Type B pancreatic cell (in vitro differentiated cells): ENCODE measurements around the gene IGSF9B. TPM values are rescaled to one million over a fixed set of nuclear protein-coding genes. Genes with fewer than 3 reads are reported as not detected.

Experiments used
- DNase-seq: peaks from one replicate; pipeline ENCODE4 v3.0.0; 2021; ENCODE audit warnings: mixed read lengths; ENCODE audit not compliant: unreplicated experiment; ENCODE audit errors: extremely low spot score
- H3K27ac Mint-ChIP-seq: 2 replicates; pipeline ENCODE4 v1.8.0; 2021; ENCODE audit warnings: mild to moderate bottlenecking, mixed read lengths
- H3K27me3 Mint-ChIP-seq: 2 replicates; pipeline ENCODE4 v1.8.0; 2021; ENCODE audit warnings: mixed read lengths
- H3K36me3 Mint-ChIP-seq: 2 replicates; pipeline ENCODE4 v1.8.0; 2021; ENCODE audit warnings: mixed read lengths
- H3K4me1 Mint-ChIP-seq: one replicate; pipeline ENCODE4 v1.8.0; 2021; ENCODE audit warnings: mixed read lengths; ENCODE audit not compliant: unreplicated experiment
- H3K4me3 Mint-ChIP-seq: 2 replicates; pipeline ENCODE4 v1.8.0; 2021; ENCODE audit warnings: mild to moderate bottlenecking, mixed read lengths
- H3K9me3 Mint-ChIP-seq: 2 replicates; pipeline ENCODE4 v1.8.0; 2021; ENCODE audit warnings: mixed read lengths
- total RNA-seq: library from RNA; stranded (reverse); gene quantifications from 2 replicates; pipeline ENCODE4 v1.2.1, GENCODE V29; 2021; ENCODE audit warnings: low replicate concordance
- TF ChIP-seq, protein P1 (sequence below): fragments of 200-600 bp; sonication (generic); conservative IDR thresholded peaks from 2 replicates; pipeline ENCODE4 v1.5.0; 2021; ENCODE audit warnings: antibody characterized with exemption, mild to moderate bottlenecking

Gene IGSF9B
- total RNA-seq, 1 donor from 2014 or later, result 10.6 TPM

DNA sequence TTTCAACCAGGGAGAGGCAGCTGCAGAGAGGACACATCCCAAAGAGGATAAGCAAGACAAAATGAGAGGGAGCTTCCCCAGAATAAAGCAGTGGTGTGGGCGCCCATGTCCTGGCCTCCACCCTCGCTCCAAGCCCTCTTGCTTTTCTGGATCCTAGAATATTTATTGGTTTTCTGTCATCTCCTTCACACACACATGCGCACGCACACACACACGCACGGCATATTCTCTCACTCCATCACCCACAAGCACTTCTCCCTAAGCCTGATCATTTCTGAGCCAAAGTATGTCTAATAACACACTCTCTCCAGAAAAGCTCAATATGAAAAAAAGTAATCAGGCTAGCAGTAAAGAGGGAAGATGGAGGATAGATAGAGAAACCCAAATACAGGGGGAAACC, 7.6 kb downstream of the IGSF9B start:
- no peak overlapping the region for H3K4me3 Mint-ChIP-seq
- DNase-seq, result no peak
- peaks cover 29% of the 10 kb centered on the region for H3K4me1 Mint-ChIP-seq
- H3K9me3 Mint-ChIP-seq, result no peaks in the 10 kb centered on the region
- TF ChIP-seq, protein P1, sequence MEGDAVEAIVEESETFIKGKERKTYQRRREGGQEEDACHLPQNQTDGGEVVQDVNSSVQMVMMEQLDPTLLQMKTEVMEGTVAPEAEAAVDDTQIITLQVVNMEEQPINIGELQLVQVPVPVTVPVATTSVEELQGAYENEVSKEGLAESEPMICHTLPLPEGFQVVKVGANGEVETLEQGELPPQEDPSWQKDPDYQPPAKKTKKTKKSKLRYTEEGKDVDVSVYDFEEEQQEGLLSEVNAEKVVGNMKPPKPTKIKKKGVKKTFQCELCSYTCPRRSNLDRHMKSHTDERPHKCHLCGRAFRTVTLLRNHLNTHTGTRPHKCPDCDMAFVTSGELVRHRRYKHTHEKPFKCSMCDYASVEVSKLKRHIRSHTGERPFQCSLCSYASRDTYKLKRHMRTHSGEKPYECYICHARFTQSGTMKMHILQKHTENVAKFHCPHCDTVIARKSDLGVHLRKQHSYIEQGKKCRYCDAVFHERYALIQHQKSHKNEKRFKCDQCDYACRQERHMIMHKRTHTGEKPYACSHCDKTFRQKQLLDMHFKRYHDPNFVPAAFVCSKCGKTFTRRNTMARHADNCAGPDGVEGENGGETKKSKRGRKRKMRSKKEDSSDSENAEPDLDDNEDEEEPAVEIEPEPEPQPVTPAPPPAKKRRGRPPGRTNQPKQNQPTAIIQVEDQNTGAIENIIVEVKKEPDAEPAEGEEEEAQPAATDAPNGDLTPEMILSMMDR, result no peak
- peaks cover 43% of the 10 kb centered on the region for H3K27me3 Mint-ChIP-seq
- no peaks in the 10 kb centered on the region for H3K36me3 Mint-ChIP-seq
- H3K27ac Mint-ChIP-seq, result no peak overlapping the region

DNA sequence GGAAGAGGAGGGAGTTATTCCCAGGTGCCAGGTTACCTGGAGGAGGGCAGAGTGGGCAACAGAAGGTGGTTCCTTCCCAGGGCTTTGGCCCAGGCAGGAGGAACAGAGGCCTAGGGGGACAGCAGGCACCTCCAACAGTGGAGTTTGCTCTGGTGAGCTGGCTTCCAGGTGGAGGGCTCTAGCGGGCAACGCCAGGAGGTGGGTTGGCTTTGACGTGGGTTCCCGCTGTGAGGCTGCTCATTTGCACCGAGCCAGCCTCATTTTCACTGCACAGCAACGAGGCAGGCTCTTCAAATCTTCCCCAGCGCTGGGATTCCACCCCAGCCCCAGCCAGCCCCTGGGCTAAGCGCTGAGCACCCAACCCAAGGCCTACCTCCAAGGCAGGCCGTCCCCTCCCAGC, 8.1 kb downstream of the IGSF9B start:
- DNase-seq, result no peak
- no peaks in the 10 kb centered on the region for H3K36me3 Mint-ChIP-seq
- H3K9me3 Mint-ChIP-seq, result no peaks in the 10 kb centered on the region
- H3K27ac Mint-ChIP-seq, result peak overlapping the region; percentile 20
- TF ChIP-seq, protein P1, result no peak
- H3K4me1 Mint-ChIP-seq, result peaks cover 29% of the 10 kb centered on the region
- no peak overlapping the region for H3K4me3 Mint-ChIP-seq
- H3K27me3 Mint-ChIP-seq, result peaks cover 39% of the 10 kb centered on the region

DNA sequence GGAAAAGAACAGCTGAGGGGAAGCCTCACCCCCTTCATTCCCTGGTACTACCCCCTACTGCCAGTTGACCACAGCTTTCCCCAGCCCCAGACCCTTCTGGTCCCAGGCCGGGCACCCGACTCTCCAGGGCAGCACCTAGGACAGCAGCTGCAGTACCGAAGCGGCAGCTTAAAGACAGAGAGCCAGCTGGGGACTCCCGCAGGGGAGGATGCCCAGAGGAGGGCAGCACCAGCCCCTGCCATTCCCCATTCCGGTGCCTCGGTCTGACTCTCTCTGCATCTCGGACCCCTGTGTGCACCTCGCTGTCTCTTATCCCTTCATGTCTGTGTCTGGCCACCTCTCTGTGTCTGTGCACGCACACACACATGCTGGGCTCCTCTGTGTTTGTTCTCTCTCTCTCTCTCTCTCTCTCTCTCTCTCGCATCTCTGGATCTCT, 9.4 kb downstream of the IGSF9B start:
- Mint-ChIP-seq H3K4me3 (no peak overlapping the region), H3K27ac (no peak overlapping the region), H3K9me3 (no peaks in the 10 kb centered on the region), H3K4me1 (peaks cover 25% of the 10 kb centered on the region), H3K36me3 (no peaks in the 10 kb centered on the region), H3K27me3 (peaks cover 25% of the 10 kb centered on the region)
- DNase-seq, result no peak
- TF ChIP-seq, protein P1, result peak; percentile 39

DNA sequence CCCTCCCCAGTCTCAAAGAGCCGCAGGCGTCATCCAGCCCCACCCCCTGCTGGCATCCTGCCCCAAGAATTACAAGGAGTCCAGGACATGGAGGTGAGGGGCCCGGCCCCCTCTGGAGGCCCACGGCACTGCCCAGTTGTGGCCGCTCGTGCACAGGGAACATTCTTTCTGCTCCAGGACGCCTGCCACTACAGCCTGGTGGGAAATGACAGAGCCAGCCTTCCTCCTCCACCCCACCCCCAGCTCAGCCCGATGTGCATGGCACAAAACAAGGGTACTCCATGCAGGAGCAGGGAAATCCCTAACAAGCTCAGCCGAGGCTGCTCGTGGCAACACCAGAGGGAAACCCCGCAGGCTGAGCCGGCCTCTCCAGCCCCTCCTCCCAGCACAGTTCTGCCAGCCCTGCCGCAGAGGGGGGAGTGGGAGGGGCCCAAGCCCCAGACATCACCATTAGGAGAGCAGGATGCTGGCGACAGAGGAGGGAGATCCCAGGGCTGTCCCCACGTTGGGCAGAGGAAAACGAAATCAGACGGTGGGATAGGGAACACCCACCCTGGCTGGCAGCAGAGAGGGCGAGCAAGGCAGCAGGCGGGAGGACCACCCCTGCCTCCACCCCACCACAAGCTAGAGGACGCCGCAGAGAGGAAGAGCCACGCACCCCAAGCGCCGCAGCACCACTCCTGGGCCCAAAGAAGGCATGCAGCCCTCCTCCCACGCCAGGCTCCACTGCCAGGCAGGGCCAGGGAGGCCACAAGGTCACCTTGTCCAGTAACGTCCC, 10.0 kb downstream of the IGSF9B start:
- TF ChIP-seq, protein P1, result no peak
- Mint-ChIP-seq H3K27me3 (peaks cover 19% of the 10 kb centered on the region), H3K4me3 (no peak overlapping the region), H3K9me3 (no peaks in the 10 kb centered on the region), H3K27ac (no peak overlapping the region), H3K36me3 (no peaks in the 10 kb centered on the region), H3K4me1 (peaks cover 23% of the 10 kb centered on the region)
- DNase-seq, result no peak

DNA sequence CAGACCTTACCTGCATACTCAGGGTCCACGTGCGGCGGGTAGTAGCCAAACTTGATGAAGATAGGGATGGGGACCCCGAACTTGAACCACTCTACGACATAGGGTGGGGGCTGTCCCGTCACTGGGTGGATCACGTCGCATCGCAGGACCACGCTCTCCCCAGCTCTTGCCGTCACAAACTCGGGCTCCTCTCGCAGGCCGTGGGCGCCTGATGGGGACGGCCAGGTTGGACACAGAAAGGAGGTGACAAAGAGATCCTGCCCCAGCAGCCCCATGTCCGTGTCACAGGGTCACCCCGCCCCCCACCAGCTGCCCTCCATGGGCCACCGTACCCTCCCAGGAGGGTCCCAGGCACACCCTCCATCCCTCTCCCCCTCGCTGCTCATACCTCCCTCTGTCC, 10.7 kb downstream of the IGSF9B start:
- Mint-ChIP-seq H3K9me3 (no peaks in the 10 kb centered on the region), H3K27me3 (peaks cover 17% of the 10 kb centered on the region), H3K36me3 (no peaks in the 10 kb centered on the region), H3K4me1 (peaks cover 21% of the 10 kb centered on the region), H3K27ac (no peak overlapping the region), H3K4me3 (no peak overlapping the region)
- TF ChIP-seq, protein P1, result no peak
- no peak for DNase-seq
